PC-3 (cell line): ENCODE results near the gene DCAF8.

ENCODE experiments used
- EZH2 ChIP-seq: fragments of 300-600 bp; sonication (generic); IDR thresholded peaks from one replicate; pipeline ENCODE4 v1.6.1; 2017; ENCODE audit warnings: antibody characterized with exemption, mild to moderate bottlenecking, low read length; ENCODE audit not compliant: unreplicated experiment
- TF ChIP-seq, protein P1 (sequence below): fragments of 300-600 bp; sonication (generic); conservative IDR thresholded peaks from 2 replicates; pipeline ENCODE4 v1.5.1; 2017; ENCODE audit warnings: antibody characterized with exemption, low read depth, mild to moderate bottlenecking, low read length

DNA sequence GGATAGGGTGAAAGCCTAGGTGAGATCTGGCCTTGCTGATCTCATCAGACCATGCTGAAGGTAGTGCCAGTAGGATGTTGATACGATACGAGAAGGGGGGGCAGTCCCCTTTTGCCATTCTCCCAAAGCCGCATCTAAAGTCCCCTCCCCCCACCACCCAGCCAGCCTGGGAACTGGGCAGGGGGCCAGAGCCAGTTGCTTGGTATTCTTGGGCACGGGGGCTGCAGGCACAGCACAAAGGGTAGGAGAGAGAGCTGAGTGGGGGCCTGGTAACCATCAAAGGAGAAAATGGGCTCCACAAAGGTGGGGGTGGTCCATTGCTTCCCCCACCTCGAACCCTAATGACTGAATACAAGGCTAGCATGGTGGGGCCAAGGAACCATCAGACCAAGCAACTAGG lies 51.8 kb downstream of the DCAF8 start:
- TF ChIP-seq, protein P1, sequence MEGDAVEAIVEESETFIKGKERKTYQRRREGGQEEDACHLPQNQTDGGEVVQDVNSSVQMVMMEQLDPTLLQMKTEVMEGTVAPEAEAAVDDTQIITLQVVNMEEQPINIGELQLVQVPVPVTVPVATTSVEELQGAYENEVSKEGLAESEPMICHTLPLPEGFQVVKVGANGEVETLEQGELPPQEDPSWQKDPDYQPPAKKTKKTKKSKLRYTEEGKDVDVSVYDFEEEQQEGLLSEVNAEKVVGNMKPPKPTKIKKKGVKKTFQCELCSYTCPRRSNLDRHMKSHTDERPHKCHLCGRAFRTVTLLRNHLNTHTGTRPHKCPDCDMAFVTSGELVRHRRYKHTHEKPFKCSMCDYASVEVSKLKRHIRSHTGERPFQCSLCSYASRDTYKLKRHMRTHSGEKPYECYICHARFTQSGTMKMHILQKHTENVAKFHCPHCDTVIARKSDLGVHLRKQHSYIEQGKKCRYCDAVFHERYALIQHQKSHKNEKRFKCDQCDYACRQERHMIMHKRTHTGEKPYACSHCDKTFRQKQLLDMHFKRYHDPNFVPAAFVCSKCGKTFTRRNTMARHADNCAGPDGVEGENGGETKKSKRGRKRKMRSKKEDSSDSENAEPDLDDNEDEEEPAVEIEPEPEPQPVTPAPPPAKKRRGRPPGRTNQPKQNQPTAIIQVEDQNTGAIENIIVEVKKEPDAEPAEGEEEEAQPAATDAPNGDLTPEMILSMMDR, result no peak
- TF ChIP-seq EZH2, result no peak
